ENCODE results near the gene RAMACL. TPM values are rescaled to one million over a fixed set of nuclear protein-coding genes. Genes with fewer than 3 reads are reported as not detected.

The RAMACL gene
- total and polyA plus RNA-seq, 7 experiments from 2014 or later, result 0.43 to 1.2 (median 0.78) TPM; not detected in 2

- intact Hi-C loops (cut with micrococcal nuclease), result no loop called here
- Histone ChIP-seq H3K9me3 (ENCODE audit: control insufficient read depth in 2 of 3, low read length in 3 of 3) (no peaks in the 10 kb centered on the region), H3K4me3 (ENCODE audit: low read length) (no peak overlapping the region), H3K4me1 (ENCODE audit: control insufficient read depth in 2 of 2, insufficient read depth in 2 of 2, low read length in 2 of 2) (no peaks in the 10 kb centered on the region), H3K27ac (ENCODE audit: low read depth, low read length) (no peak overlapping the region), H3K36me3 (ENCODE audit: control insufficient read depth in 2 of 3, insufficient read depth in 3 of 3, low read length in 3 of 3) (no peaks in the 10 kb centered on the region), H3K27me3 (ENCODE audit: control insufficient read depth in 2 of 2, insufficient read depth in 2 of 2, low read length in 2 of 2) (no peaks in the 10 kb centered on the region)
- ChIA-PET POLR2A (interaction anchor here (0.5 kb wide), 1 partner anchor 63 kb away, joined by 3 read pairs; no protein-coding TSS in a partner anchor), CTCF (interaction anchor here (1.5 kb wide), 1 partner anchor 9 kb away, joined by 3 read pairs; no protein-coding TSS in a partner anchor)
- H3K9me3 Mint-ChIP-seq, result no peaks in the 10 kb centered on the region
- no peaks in the 10 kb centered on the region for H3K27me3 Mint-ChIP-seq
- H3K4me3 Mint-ChIP-seq, result no peak overlapping the region
- H3K27ac Mint-ChIP-seq, result no peak overlapping the region
- ATAC-seq (no peak), DNase-seq (no peak)
- peaks cover 0 to 7% (median 0%) of the 10 kb centered on the region in 7 donors for H3K4me1 Mint-ChIP-seq
- H3K36me3 Mint-ChIP-seq, result peaks cover 0 to 49% (median 6%) of the 10 kb centered on the region in 5 donors
Observed at GRCh38 chr6:166597711-166598440, 11.4 kb upstream of the RAMACL start.

- H3K36me3 ChIP-seq (ENCODE audit: control insufficient read depth in 2 of 3, insufficient read depth in 3 of 3, low read length in 3 of 3), result no peaks in the 10 kb centered on the region
- CTCF ChIA-PET, result interaction anchor here (1.5 kb wide), 1 partner anchor 8 kb away, joined by 3 read pairs; no protein-coding TSS in a partner anchor
- Mint-ChIP-seq H3K27ac (no peak overlapping the region), H3K9me3 (no peaks in the 10 kb centered on the region), H3K36me3 (peaks cover 0 to 40% (median 6%) of the 10 kb centered on the region in 5 donors), H3K4me3 (no peak overlapping the region), H3K27me3 (no peaks in the 10 kb centered on the region), H3K4me1 (peaks cover 0 to 5% (median 0%) of the 10 kb centered on the region in 7 donors)
- no peaks in the 10 kb centered on the region for H3K9me3 ChIP-seq (ENCODE audit: control insufficient read depth in 2 of 3, low read length in 3 of 3)
- H3K27me3 ChIP-seq (ENCODE audit: control insufficient read depth in 2 of 2, insufficient read depth in 2 of 2, low read length in 2 of 2), result no peaks in the 10 kb centered on the region
- DNase-seq, result no peak
- H3K27ac ChIP-seq (ENCODE audit: low read depth, low read length), result no peak overlapping the region
- intact Hi-C loops (cut with micrococcal nuclease), result no loop called here
- ATAC-seq, result no peak
- H3K4me3 ChIP-seq (ENCODE audit: low read length), result no peak overlapping the region
- no peaks in the 10 kb centered on the region for H3K4me1 ChIP-seq (ENCODE audit: control insufficient read depth in 2 of 2, insufficient read depth in 2 of 2, low read length in 2 of 2)
- POLR2A ChIA-PET, result no interaction called here
Observed at GRCh38 chr6:166596776-166597507, 10.5 kb upstream of the RAMACL start.

GRCh38 chr6:166595949-166596348 lies 9.5 kb upstream of the RAMACL start:
- no peaks in the 10 kb centered on the region for H3K27me3 Mint-ChIP-seq
- intact Hi-C loops (cut with micrococcal nuclease), result no loop called here

GRCh38 chr6:166595061-166595780 lies 8.7 kb upstream of the RAMACL start:
- H3K9me3 Mint-ChIP-seq, result no peaks in the 10 kb centered on the region
- no peak for DNase-seq
- POLR2A ChIA-PET, result no interaction called here
- no peak overlapping the region for H3K4me3 Mint-ChIP-seq
- peaks cover 0 to 35% (median 6%) of the 10 kb centered on the region in 5 donors for H3K36me3 Mint-ChIP-seq
- CTCF ChIA-PET, result no interaction called here
- H3K27me3 Mint-ChIP-seq, result no peaks in the 10 kb centered on the region
- Histone ChIP-seq H3K27ac (ENCODE audit: low read depth, low read length) (no peak overlapping the region), H3K9me3 (ENCODE audit: control insufficient read depth in 2 of 3, low read length in 3 of 3) (no peaks in the 10 kb centered on the region), H3K4me3 (ENCODE audit: low read length) (no peak overlapping the region), H3K36me3 (ENCODE audit: control insufficient read depth in 2 of 3, insufficient read depth in 3 of 3, low read length in 3 of 3) (no peaks in the 10 kb centered on the region), H3K27me3 (ENCODE audit: control insufficient read depth in 2 of 2, insufficient read depth in 2 of 2, low read length in 2 of 2) (no peaks in the 10 kb centered on the region), H3K4me1 (ENCODE audit: control insufficient read depth in 2 of 2, insufficient read depth in 2 of 2, low read length in 2 of 2) (no peaks in the 10 kb centered on the region)
- intact Hi-C loops (cut with micrococcal nuclease), result no loop called here
- no peak for ATAC-seq
- H3K4me1 Mint-ChIP-seq, result peaks cover 0 to 5% (median 0%) of the 10 kb centered on the region in 7 donors
- no peak overlapping the region for H3K27ac Mint-ChIP-seq

More at GRCh38 chr6:166595949-166596348, 9.5 kb upstream of the RAMACL start:
- H3K4me1 Mint-ChIP-seq, result peaks cover 0 to 5% (median 0%) of the 10 kb centered on the region in 7 donors
- H3K27ac Mint-ChIP-seq, result no peak overlapping the region
- ChIA-PET POLR2A (no interaction called here), CTCF (no interaction called here)
- no peaks in the 10 kb centered on the region for H3K9me3 Mint-ChIP-seq
- no peak overlapping the region for H3K4me3 Mint-ChIP-seq
- H3K4me1 ChIP-seq (ENCODE audit: control insufficient read depth in 2 of 2, insufficient read depth in 2 of 2, low read length in 2 of 2), result no peaks in the 10 kb centered on the region
- peaks cover 0 to 35% (median 6%) of the 10 kb centered on the region in 5 donors for H3K36me3 Mint-ChIP-seq
- DNase-seq (no peak), ATAC-seq (no peak)
- H3K27ac ChIP-seq (ENCODE audit: low read depth, low read length), result no peak overlapping the region
- H3K9me3 ChIP-seq (ENCODE audit: control insufficient read depth in 2 of 3, low read length in 3 of 3), result no peaks in the 10 kb centered on the region
- no peaks in the 10 kb centered on the region for H3K36me3 ChIP-seq (ENCODE audit: control insufficient read depth in 2 of 3, insufficient read depth in 3 of 3, low read length in 3 of 3)
- no peak overlapping the region for H3K4me3 ChIP-seq (ENCODE audit: low read length)
- no peaks in the 10 kb centered on the region for H3K27me3 ChIP-seq (ENCODE audit: control insufficient read depth in 2 of 2, insufficient read depth in 2 of 2, low read length in 2 of 2)

- Mint-ChIP-seq H3K4me3 (no peak overlapping the region), H3K36me3 (peaks cover 0 to 18% (median 0%) of the 10 kb centered on the region in 5 donors), H3K9me3 (no peaks in the 10 kb centered on the region), H3K27ac (no peak overlapping the region), H3K27me3 (no peaks in the 10 kb centered on the region), H3K4me1 (peaks cover 0 to 17% (median 12%) of the 10 kb centered on the region in 7 donors)
- no peaks in the 10 kb centered on the region for H3K36me3 ChIP-seq (ENCODE audit: control insufficient read depth in 2 of 3, insufficient read depth in 3 of 3, low read length in 3 of 3)
- no peaks in the 10 kb centered on the region for H3K9me3 ChIP-seq (ENCODE audit: control insufficient read depth in 2 of 3, low read length in 3 of 3)
- no peak for ATAC-seq
- H3K4me1 ChIP-seq (ENCODE audit: control insufficient read depth in 2 of 2, insufficient read depth in 2 of 2, low read length in 2 of 2), result peaks cover 0 to 5% of the 10 kb centered on the region in 2 donors
- no peak overlapping the region for H3K4me3 ChIP-seq (ENCODE audit: low read length)
- ChIA-PET CTCF (no interaction called here), POLR2A (no interaction called here)
- no peak overlapping the region for H3K27ac ChIP-seq (ENCODE audit: low read depth, low read length)
- no peak for DNase-seq
- no peaks in the 10 kb centered on the region for H3K27me3 ChIP-seq (ENCODE audit: control insufficient read depth in 2 of 2, insufficient read depth in 2 of 2, low read length in 2 of 2)
- intact Hi-C loops (cut with micrococcal nuclease), result no loop called here
Observed at GRCh38 chr6:166592821-166593220, 6.3 kb upstream of the RAMACL start.

- Histone ChIP-seq H3K9me3 (ENCODE audit: control insufficient read depth in 2 of 3, low read length in 3 of 3) (no peaks in the 10 kb centered on the region), H3K4me1 (ENCODE audit: control insufficient read depth in 2 of 2, insufficient read depth in 2 of 2, low read length in 2 of 2) (peaks cover 0 to 5% of the 10 kb centered on the region in 2 donors), H3K36me3 (ENCODE audit: control insufficient read depth in 2 of 3, insufficient read depth in 3 of 3, low read length in 3 of 3) (no peaks in the 10 kb centered on the region), H3K4me3 (ENCODE audit: low read length) (no peak overlapping the region), H3K27ac (ENCODE audit: low read depth, low read length) (no peak overlapping the region), H3K27me3 (ENCODE audit: control insufficient read depth in 2 of 2, insufficient read depth in 2 of 2, low read length in 2 of 2) (no peaks in the 10 kb centered on the region)
- Mint-ChIP-seq H3K4me3 (no peak overlapping the region), H3K27me3 (no peaks in the 10 kb centered on the region), H3K27ac (no peak overlapping the region), H3K4me1 (peaks cover 0 to 17% (median 12%) of the 10 kb centered on the region in 7 donors), H3K36me3 (peaks cover 0 to 10% (median 0%) of the 10 kb centered on the region in 5 donors), H3K9me3 (no peaks in the 10 kb centered on the region)
- DNase-seq (no peak), ATAC-seq (no peak)
- CTCF ChIA-PET, result no interaction called here
- POLR2A ChIA-PET, result no interaction called here
- intact Hi-C loops (cut with micrococcal nuclease), result no loop called here
Observed at GRCh38 chr6:166591961-166592520, 5.6 kb upstream of the RAMACL start.
